A673 (cell line): ENCODE results near the gene QSOX2. TPM values are rescaled to one million over a fixed set of nuclear protein-coding genes. Genes with fewer than 3 reads are reported as not detected.

Experiments used
- BruUV-seq: library from RNA; stranded (reverse); fragments of 400-500 nt; replicated peaks from 2 replicates; lab custom pipeline; 2021; lab: Mats Ljungman, UMichigan
- CTCF ChIA-PET: fragments of 300-600 bp; sonication (Branson Sonifier 250); formaldehyde crosslinking; loops from one replicate; lab custom pipeline; 2022; ENCODE audit warnings: antibody characterized with exemption; lab: Charles Lee
- POLR2A ChIA-PET: fragments of 300-600 bp; sonication (Branson Sonifier 250); formaldehyde crosslinking; loops from one replicate; lab custom pipeline; 2022; ENCODE audit warnings: antibody characterized with exemption; ENCODE audit not compliant: low non-redundant PET; lab: Charles Lee
- DNase-seq: peaks from one replicate; pipeline ENCODE4 v3.0.0-alpha.2; 2015; ENCODE audit warnings: low spot score
- H3K27ac ChIP-seq: fragments of 200-600 bp; sonication (generic); 2 replicates; pipeline ENCODE4 v1.5.1; 2016; ENCODE audit warnings: mixed run types, low read depth, mild to moderate bottlenecking, mixed read lengths, antibody characterized with exemption, low read length; ENCODE audit not compliant: poor library complexity, severe bottlenecking
- H3K27me3 ChIP-seq: fragments of 200-600 bp; sonication (generic); replicated peaks from 2 replicates; pipeline ENCODE4 v1.6.1; 2017; ENCODE audit warnings: mixed run types, low read depth, mild to moderate bottlenecking, mixed read lengths, antibody characterized with exemption, low read length; ENCODE audit not compliant: insufficient read depth, poor library complexity
- H3K36me3 ChIP-seq: fragments of 200-600 bp; sonication (generic); 2 replicates; pipeline ENCODE4 v1.6.1; 2016; ENCODE audit warnings: mixed run types, mild to moderate bottlenecking, mixed read lengths, antibody characterized with exemption, low read length; ENCODE audit not compliant: insufficient read depth, poor library complexity, severe bottlenecking
- H3K4me1 ChIP-seq: fragments of 200-600 bp; sonication (generic); 2 replicates; pipeline ENCODE4 v1.6.1; 2017; ENCODE audit warnings: mixed run types, mild to moderate bottlenecking, mixed read lengths, antibody characterized with exemption, low read length; ENCODE audit not compliant: insufficient read depth, poor library complexity, severe bottlenecking
- H3K4me3 ChIP-seq: fragments of 200-600 bp; sonication (generic); 2 replicates; pipeline ENCODE4 v1.5.1; 2016; ENCODE audit warnings: low read depth, mixed run types, mild to moderate bottlenecking, mixed read lengths, low read length; ENCODE audit not compliant: poor library complexity, severe bottlenecking
- H3K9me3 ChIP-seq: fragments of 200-600 bp; sonication (generic); 2 replicates; pipeline ENCODE4 v1.6.1; 2016; ENCODE audit warnings: mixed run types, low read depth, mild to moderate bottlenecking, mixed read lengths, antibody characterized with exemption, low read length; ENCODE audit not compliant: poor library complexity, severe bottlenecking
- CTCF ChIP-seq: fragments of 300-800, 200-600 bp; sonication (generic); conservative IDR thresholded peaks from 2 replicates; pipeline ENCODE4 v1.5.1; 2017; ENCODE audit warnings: low read depth, mild to moderate bottlenecking, antibody characterized with exemption, low read length, moderate library complexity, mixed read lengths
- EZH2 ChIP-seq: fragments of 200-600 bp; sonication (generic); IDR thresholded peaks from 2 replicates; pipeline ENCODE4 v1.6.1; 2017; ENCODE audit warnings: borderline replicate concordance, low read depth, mild to moderate bottlenecking, mixed read lengths, antibody characterized with exemption, low read length; ENCODE audit not compliant: poor library complexity, severe bottlenecking
- intact Hi-C: fragments of 100-400 bp; cut with micrococcal nuclease; formaldehyde crosslinking; loops from one replicate; pipeline ENCODE4 v1.10.0; 2022; ENCODE audit not compliant: unreplicated experiment
- total RNA-seq: library from RNA; stranded (reverse); gene quantifications from 2 replicates; pipeline ENCODE4 v1.2.3, GENCODE V29; 2021

Gene QSOX2
- total RNA-seq, 1 experiment from 2014 or later = 43.7 TPM

GRCh38 chr9:136292026-136292538, 46.5 kb upstream of the QSOX2 start:
- ChIA-PET POLR2A (no interaction called here), CTCF (no interaction called here)
- H3K4me1 ChIP-seq = no peaks in the 10 kb centered on the region
- no peaks in the 10 kb centered on the region for H3K27me3 ChIP-seq
- H3K4me3 ChIP-seq = no peak overlapping the region
- intact Hi-C loops = no loop called here
- TF ChIP-seq CTCF = no peak
- TF ChIP-seq EZH2 = no peak
- no peak for DNase-seq
- H3K27ac ChIP-seq = no peak overlapping the region
- BruUV-seq = no TSS peak
- no peaks in the 10 kb centered on the region for H3K9me3 ChIP-seq
- no peaks in the 10 kb centered on the region for H3K36me3 ChIP-seq

- intact Hi-C loops = no loop called here
- TF ChIP-seq EZH2 = no peak
- TF ChIP-seq CTCF = no peak
- no TSS peak for BruUV-seq
These were observed 45.9 kb upstream of the QSOX2 start for GRCh38 chr9:136291306-136292025.

GRCh38 chr9:136290508-136291000, 44.9 kb upstream of the QSOX2 start:
- intact Hi-C loops = no loop called here
- TF ChIP-seq EZH2 = no peak
- no peak for TF ChIP-seq CTCF
- no TSS peak for BruUV-seq
- ChIA-PET POLR2A (interaction anchor here (0.6 kb wide), 1 partner anchor 80 kb away, joined by 3 read pairs; no protein-coding TSS in a partner anchor), CTCF (no interaction called here)
- H3K4me1 ChIP-seq = no peaks in the 10 kb centered on the region
- H3K9me3 ChIP-seq = no peaks in the 10 kb centered on the region
- H3K36me3 ChIP-seq = no peaks in the 10 kb centered on the region
- no peak overlapping the region for H3K27ac ChIP-seq
- no peak for DNase-seq
- H3K4me3 ChIP-seq = no peak overlapping the region
- H3K27me3 ChIP-seq = no peaks in the 10 kb centered on the region

More at GRCh38 chr9:136291306-136292025, 45.9 kb upstream of the QSOX2 start:
- Histone ChIP-seq H3K27ac (no peak overlapping the region), H3K27me3 (no peaks in the 10 kb centered on the region), H3K36me3 (no peaks in the 10 kb centered on the region), H3K9me3 (no peaks in the 10 kb centered on the region), H3K4me3 (no peak overlapping the region), H3K4me1 (no peaks in the 10 kb centered on the region)
- CTCF ChIA-PET = no interaction called here
- POLR2A ChIA-PET = interaction anchor here (0.6 kb wide), 1 partner anchor 79 kb away, joined by 3 read pairs; no protein-coding TSS in a partner anchor
- no peak for DNase-seq
